Fibroblast of villous mesenchyme (primary cell): ENCODE data around the gene CRYL1. TPM values are rescaled to one million over a fixed set of nuclear protein-coding genes. Genes with fewer than 3 reads are reported as not detected.

ENCODE experiments used
- DNase-seq: peaks from one replicate; pipeline ENCODE4 v3.0.0-alpha.2; 2010; ENCODE audit warnings: low read depth
- H3K4me3 ChIP-seq: 2 replicates; pipeline ENCODE4 v1.5.1; 2011; ENCODE audit warnings: low read depth, mild to moderate bottlenecking, low read length
- CTCF ChIP-seq: IDR thresholded peaks from 2 replicates; pipeline ENCODE4 v1.5.1; 2012; ENCODE audit warnings: low read depth, mild to moderate bottlenecking, low read length; ENCODE audit not compliant: insufficient read depth
- total RNA-seq: library from RNA; depleted of rRNA; stranded (reverse); fragments of >200 nt; gene quantifications from 2 replicates; pipeline ENCODE4 v1.2.3, GENCODE V29; 2012

CRYL1 gene
- total RNA-seq, 1 donor, result 4.7 TPM

DNA sequence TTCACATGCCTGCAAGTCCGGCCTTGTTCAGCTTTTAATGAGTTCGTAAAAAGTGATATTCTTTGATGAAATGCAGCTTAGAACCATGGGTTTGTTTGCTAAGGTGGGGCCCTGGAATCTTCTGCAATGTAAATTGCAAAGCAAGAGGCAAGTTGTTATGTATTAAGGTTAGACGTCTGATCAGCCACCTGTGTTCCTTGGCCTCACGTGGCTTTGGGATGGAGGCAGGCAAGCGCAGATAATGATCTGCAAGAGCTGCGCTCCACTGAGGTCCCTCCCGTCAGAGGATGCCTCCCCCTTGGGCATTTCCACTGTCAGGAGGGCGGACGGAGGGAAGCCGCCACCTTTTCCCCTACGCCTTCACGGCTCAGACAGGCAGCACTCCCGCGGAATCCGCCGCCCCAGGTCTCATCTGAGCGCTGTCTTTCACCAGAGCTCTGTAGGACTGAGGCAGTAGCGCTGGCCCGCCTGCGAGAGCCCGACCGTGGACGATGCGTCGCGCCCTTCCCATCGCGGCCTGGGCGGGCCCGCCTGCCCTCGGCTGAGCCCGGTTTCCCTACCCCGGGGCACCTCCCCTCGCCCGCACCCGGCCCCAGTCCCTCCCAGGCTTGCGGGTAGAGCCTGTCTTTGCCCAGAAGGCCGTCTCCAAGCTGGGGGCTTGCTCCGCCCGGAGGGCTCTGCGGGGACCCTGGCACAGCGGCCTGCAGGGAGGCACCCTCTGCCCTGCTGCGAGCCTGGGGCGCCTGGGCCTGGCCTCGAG is 110.9 kb downstream of the CRYL1 start:
- DNase-seq, result no peak
- no peak overlapping the region for H3K4me3 ChIP-seq
- no peak for TF ChIP-seq CTCF

- no peak for DNase-seq
- TF ChIP-seq CTCF, result no peak
- H3K4me3 ChIP-seq, result no peak overlapping the region
These were observed 112.8 kb downstream of the CRYL1 start for GRCh38 chr13:20412691-20413355.

DNA sequence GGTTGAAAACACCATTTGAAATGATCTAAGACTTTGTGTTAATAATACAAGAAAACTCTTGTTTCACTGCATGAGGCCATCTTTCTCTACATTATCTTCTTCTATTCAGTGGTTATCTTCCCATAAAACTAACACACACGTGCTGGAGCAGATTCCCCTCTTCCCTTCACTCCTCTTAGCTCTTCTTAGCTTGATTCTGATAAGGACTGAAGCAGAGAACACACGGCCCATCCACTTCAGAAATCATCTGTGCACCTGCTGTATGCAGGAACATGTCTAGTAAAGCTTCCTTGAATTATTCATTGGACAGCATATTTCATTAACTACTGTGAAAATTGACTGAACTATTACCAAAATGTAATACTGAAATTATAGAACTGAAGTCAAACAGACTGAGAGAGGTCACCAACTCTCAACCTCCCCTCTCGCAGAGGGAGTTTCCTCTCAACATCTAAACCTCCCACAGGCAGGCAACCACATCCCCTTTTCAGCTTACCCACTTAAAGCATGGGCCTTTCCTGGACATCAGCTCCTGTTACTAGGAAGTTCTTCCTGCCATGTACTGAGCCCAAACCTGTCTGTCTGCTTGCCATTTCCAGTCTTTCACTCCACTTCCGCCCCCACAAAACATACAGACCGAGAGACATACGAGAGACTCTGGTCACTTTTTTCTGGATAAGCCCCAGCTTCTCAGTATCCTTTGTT is 113.9 kb downstream of the CRYL1 start:
- no peak overlapping the region for H3K4me3 ChIP-seq
- DNase-seq, result no peak

GRCh38 chr13:20410726-20411125 is 114.9 kb downstream of the CRYL1 start:
- DNase-seq, result no peak
- H3K4me3 ChIP-seq, result no peak overlapping the region
- TF ChIP-seq CTCF, result no peak

More for the DNA sequence above, 113.9 kb downstream of the CRYL1 start:
- no peak for TF ChIP-seq CTCF

DNA sequence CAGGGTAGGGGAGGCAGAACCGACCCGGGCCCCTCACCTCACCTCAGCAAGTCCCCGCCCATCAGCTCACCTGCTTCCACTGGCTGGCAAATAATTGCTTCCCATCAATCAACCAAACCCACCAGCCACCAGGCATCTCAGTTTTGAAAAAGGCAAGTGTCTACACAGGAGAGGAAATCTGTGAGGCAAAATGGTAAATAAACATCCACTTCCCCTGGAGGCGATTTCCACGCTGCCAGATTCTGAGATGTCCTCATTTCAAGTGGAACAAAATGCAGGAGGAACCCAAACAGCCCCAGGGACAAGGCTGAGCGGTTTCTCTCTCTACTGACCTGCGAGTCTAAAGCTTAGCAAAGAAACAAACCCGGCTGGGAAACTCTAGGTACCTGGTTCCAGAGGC is 117.5 kb downstream of the CRYL1 start:
- H3K4me3 ChIP-seq, result no peak overlapping the region
- no peak for TF ChIP-seq CTCF
- DNase-seq, result no peak

GRCh38 chr13:20407759-20408158 is 117.9 kb downstream of the CRYL1 start:
- DNase-seq, result no peak
- TF ChIP-seq CTCF, result no peak
- no peak overlapping the region for H3K4me3 ChIP-seq
